HG02938 (cell line): ENCODE results near the gene AP4S1.
"Not testable (repeated sequence)": the region's sequence is repeated elsewhere in the genome, so short reads cannot be mapped to it uniquely, and the experiment has no call there.

Source experiments
- ATAC-seq: cut with Tn5 transposase; IDR thresholded peaks from one replicate; pipeline ENCODE4 v1.9.1; 2021; ENCODE audit warnings: mild to moderate bottlenecking, moderate library complexity; ENCODE audit not compliant: unreplicated experiment

The AP4S1 gene

GRCh38 chr14:31004007-31004406 is 21.4 kb upstream of the AP4S1 start:
- not testable (repeated sequence) for ATAC-seq

DNA sequence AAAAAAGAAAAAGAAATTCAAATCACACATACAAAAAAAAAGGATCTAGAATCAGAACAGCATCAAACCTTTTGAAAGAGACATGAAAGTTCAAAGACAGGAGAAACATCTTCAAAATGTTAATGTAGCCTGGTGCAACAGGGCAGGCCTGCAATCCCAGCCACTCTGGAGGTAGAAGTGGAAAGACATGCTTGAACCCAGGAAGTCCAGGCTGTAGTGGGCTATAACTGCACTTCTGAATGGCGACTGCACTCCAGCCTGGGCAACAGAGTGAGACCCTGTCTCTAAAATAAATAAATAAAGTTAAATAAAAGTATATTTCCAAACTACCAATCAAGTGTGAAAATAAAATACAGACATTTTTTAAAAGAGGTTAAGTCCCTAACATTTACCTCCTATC is 18.7 kb upstream of the AP4S1 start:
- ATAC-seq = no peak

DNA sequence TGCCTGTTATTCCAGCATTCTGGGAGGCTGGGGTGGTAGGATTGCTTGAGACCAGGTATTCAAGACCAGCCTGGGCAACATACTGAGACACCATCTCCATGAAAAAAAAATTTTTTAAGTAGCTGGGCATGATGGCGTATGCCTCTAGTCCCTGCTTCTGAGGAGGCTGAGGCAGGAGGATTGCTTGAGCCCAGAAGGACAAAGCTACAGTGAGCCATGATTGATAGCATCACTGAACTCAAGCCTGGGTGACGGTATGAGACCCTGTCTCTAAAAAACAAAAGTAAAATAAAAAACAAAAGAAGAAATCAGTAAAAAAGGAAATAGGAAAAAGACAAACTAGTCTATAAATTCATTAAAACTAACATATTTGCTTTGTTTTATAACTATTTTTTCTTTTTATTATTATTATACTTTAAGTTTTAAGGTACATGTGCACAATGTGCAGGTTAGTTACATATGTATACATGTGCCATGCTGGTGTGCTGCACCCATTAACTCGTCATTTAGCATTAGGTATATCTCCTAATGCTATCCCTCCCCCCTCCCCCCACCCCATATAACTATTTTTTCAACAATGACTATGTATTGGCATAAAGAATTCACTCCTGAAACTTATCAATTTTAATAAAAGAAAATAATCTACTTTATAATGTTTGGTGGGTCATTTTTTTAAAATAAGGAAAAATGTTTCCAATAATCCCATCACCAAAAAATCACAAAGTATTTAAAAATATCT is 15.4 kb upstream of the AP4S1 start:
- ATAC-seq = no peak

- ATAC-seq = no peak
These were observed 14.5 kb upstream of the AP4S1 start for GRCh38 chr14:31010935-31011334.

GRCh38 chr14:31013841-31014240 is 11.6 kb upstream of the AP4S1 start:
- ATAC-seq = no peak

DNA sequence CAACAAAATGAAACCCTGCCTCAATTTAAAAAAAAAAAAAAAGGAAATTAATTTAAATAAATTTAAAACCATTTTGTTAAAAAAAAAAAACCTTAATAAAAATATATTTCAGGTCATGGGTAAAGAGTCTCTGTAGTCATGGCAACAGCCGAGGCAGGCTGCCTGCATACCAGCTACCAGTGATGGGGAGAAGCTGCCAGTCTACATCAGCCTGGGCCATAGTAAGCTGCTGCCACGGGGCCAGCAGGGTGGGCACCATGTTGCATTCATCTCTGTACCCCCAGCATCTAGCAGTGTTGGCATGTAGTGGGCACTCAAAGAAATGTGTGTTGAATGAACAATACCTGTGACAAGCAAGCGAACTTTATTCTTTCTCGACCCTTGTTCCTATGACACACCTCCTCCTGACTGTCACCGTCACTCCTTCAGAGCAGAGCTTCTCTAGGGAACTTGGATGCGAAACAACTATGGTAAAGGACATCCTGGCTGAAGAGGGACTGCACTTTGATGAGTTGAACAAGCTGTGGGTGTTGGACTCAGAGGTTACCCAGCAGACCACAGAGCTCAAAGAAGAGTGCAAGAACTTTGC is 7.3 kb upstream of the AP4S1 start:
- ATAC-seq = no peak

- no peak for ATAC-seq
These were observed 4.4 kb upstream of the AP4S1 start for GRCh38 chr14:31020834-31021575.

DNA sequence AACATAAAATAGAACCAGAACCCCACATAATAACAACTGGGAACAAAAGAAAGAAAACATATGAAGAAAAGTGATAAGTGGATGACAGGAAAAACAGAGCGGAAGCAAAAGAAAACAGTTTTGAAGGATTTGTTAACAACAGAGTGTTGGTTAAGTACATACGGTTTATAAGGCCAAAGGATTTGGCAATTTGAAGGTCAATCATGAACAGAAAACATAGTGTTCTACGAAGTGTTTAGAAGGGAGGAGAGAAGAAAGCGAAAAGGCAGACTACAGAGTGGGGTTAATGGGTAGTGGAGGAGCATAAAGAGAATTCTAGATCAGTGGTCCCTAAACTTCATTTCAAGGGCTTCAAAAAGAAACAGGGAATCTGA is 3.9 kb upstream of the AP4S1 start:
- no peak for ATAC-seq

- ATAC-seq = no peak
These were observed 3.1 kb upstream of the AP4S1 start for GRCh38 chr14:31022386-31022785.

GRCh38 chr14:31024010-31024480 is 1.4 kb upstream of the AP4S1 start:
- no peak for ATAC-seq

GRCh38 chr14:31024577-31025366 is 677 bp upstream of the AP4S1 start:
- no peak for ATAC-seq

- ATAC-seq = peak; percentile 32
These were observed 614 bp downstream of the AP4S1 start, which contains the start of gene STRN3 for GRCh38 chr14:31026077-31026449. STRN3 (minus strand) TSS chr14:31026379; CDS start chr14:31026185, 194 bp downstream.

- ATAC-seq = peak; percentile 84
These were observed 1.2 kb downstream of the AP4S1 start for GRCh38 chr14:31026450-31027235.

DNA sequence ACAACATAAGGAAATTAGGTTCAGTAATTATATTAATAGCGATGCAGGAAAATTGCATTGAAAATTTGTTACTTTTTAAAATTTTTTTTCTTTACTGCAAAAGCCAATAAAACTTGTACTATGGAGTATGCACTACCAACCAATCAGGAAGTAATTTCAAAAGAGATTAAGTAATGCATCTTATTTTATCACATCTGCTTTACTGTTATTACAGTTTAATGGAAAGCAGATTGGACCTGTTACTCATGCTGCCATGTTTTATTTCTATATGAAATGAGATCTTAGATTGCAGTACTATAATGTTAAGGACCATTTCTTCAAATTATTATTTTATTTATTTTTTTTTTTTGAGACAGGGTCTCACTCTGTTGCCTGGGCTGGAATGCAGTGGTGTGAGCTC is 2.4 kb downstream of the AP4S1 start:
- no peak for ATAC-seq

DNA sequence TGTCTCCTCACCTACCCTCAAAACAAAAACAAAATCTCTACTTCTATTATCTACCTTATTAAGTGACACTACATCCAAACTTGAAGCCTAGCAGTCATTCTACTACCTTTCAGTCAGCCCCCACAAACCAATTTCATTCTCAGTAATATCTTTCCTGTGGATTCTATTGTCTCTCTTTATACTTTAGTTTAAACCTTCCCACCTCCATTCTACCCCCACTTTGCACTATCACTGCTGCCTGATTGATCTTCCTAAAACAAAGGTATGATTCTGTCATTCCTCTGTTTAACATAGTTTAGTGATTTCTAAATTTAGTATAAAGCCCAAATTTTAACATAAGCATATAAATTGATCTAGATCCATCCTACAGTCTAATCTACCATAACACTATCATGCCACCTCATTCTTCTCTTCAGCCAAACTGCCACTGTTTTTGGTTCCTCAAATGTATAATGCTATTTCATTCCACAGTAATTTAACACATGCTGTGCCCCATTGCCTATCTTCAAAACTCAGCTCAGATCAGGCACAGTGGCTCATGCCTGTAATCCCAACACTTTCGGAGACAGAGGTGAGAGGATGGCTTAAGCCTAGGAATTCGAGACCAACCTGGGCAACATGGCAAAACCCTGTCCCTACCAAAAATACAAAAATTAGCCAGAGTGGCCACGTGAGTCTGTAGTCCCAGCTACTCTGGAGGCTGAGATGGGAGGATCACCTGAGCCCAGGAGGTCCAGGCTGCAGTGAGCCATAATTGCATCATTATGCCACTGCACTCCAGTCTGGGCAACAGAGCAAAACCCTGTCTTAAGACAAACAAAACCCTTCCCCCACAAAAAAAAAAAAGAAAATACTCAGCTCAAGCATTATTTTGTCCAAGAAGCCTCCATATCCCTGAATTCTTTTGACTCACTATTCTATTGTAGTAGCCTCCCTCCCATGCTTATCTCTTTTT is 3.8 kb downstream of the AP4S1 start:
- no peak for ATAC-seq

DNA sequence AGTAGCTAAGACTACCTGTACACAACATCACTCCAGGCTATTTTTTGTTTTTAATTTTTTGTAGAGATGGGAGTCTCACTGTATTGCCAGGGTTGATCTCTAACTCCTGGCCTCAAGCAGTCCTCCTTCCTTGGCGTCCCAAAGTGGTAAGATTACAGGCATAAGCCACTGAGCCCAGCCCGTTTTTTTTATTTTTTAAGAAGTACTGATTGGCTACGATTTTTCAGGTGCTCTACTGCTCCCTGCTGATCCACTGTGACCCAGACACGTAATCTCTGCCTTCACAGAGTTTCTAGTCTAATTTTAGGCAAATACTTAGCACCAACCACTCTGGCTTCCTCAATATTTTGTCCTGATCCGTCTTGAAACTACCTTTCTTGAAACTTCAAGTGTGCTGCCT is 5.0 kb downstream of the AP4S1 start:
- no peak for ATAC-seq

DNA sequence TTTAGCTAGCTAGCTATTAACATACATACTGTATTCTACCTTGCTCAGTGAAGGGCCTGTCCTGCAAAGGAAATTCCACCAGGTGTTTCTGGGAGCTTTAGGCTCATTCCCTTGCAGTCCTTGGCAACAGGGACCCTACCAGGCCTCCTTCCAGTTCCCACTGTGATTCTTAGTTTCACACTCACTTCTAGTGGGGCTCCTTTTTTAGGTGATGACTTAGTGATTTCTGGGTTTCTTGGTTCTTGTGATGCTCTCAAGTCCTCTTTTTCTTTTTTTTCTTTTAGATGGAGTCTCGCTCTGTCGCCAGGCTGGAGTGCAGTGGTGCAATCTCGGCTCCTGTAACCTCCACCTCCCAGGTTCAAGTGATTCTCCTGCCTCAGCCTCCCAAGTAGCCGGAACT is 11.1 kb downstream of the AP4S1 start:
- no peak for ATAC-seq

DNA sequence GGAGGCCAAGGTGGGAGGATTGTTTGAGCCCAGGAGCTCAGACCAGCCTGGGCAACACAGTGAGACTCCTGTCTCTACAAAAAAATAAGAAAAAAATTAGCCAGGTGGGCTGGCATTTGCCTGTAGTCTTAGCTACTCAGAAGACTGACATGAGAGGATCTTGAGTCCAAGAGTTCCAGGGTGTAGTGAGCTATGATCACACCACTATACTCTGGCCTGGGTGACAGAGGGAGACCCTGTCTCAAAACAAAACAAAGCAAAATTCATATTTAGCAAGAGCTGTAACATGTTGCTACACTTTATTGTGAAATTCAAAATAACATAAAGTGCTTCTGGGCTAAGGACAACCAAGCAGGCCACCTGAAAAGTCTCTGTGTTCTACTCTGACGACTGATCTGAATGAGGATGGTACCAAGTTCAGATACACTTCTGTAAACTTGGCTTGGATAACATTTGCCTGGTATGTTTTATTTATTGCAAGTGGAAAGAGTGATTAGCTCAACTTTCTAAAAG is 12.3 kb downstream of the AP4S1 start:
- ATAC-seq = no peak
